Parathyroid adenoma (tissue), 2 donors: ENCODE measurements around the gene CAB39.

Source experiments
- H2AFZ ChIP-seq: fragments of 300-600 bp; sonication (generic); one replicate; pipeline ENCODE4 v1.7.0; 2017; ENCODE audit warnings: antibody characterized with exemption, mild to moderate bottlenecking
- H3K27ac ChIP-seq: fragments of 300-600 bp; sonication (generic); one replicate; pipeline ENCODE4 v1.7.0; 2017
- H3K27me3 ChIP-seq: fragments of 300-600 bp; sonication (generic); one replicate; pipeline ENCODE4 v1.7.0; 2017; ENCODE audit warnings: low read length; ENCODE audit not compliant: control insufficient read depth, insufficient read depth
- H3K36me3 ChIP-seq: fragments of 300-600 bp; sonication (generic); one replicate; pipeline ENCODE4 v1.7.0; 2017; ENCODE audit warnings: low read length; ENCODE audit not compliant: control insufficient read depth, insufficient read depth
- H3K4me1 ChIP-seq: fragments of 300-600 bp; sonication (generic); one replicate; pipeline ENCODE4 v1.7.0; 2017; ENCODE audit warnings: control low read depth
- H3K4me2 ChIP-seq: fragments of 300-600 bp; sonication (generic); one replicate; pipeline ENCODE4 v1.7.0; 2017; ENCODE audit warnings: low read length
- H3K4me3 ChIP-seq: fragments of 300-600 bp; sonication (generic); one replicate; pipeline ENCODE4 v1.7.0; 2017; ENCODE audit warnings: low read depth, low read length
- H3K79me2 ChIP-seq: fragments of 300-600 bp; sonication (generic); one replicate; pipeline ENCODE4 v1.7.0; 2017; ENCODE audit warnings: control low read depth
- H3K9ac ChIP-seq: fragments of 300-600 bp; sonication (generic); one replicate; pipeline ENCODE4 v1.7.0; 2017; ENCODE audit warnings: mild to moderate bottlenecking
- H3K9me3 ChIP-seq: fragments of 300-600 bp; sonication (generic); one replicate; pipeline ENCODE4 v1.7.0; 2017; ENCODE audit warnings: low read length; ENCODE audit not compliant: control insufficient read depth
- CTCF ChIP-seq: fragments of 300-600 bp; sonication (generic); IDR thresholded peaks from one replicate; pipeline ENCODE4 v1.7.0; 2017; ENCODE audit warnings: antibody characterized with exemption, mild to moderate bottlenecking
- donor health status: primary hyperparathyroidism.

CAB39 gene

GRCh38 chr2:230732914-230733401, 20.3 kb downstream of the CAB39 start:
- no peak for TF ChIP-seq CTCF
- Histone ChIP-seq H3K27ac (no peak overlapping the region), H3K4me1 (peaks cover 18% of the 10 kb centered on the region), H3K79me2 (peaks cover 47% of the 10 kb centered on the region), H3K9me3 (no peaks in the 10 kb centered on the region), H2AFZ (no peak overlapping the region), H3K27me3 (no peaks in the 10 kb centered on the region), H3K4me3 (no peak overlapping the region), H3K4me2 (peak overlapping the region; percentile 27), H3K9ac (no peak overlapping the region), H3K36me3 (no peaks in the 10 kb centered on the region)

GRCh38 chr2:230734247-230735175, 21.9 kb downstream of the CAB39 start:
- Histone ChIP-seq H3K79me2 (peaks cover 39% of the 10 kb centered on the region), H3K9me3 (no peaks in the 10 kb centered on the region), H3K27me3 (no peaks in the 10 kb centered on the region), H3K4me2 (no peak overlapping the region), H2AFZ (no peak overlapping the region), H3K36me3 (no peaks in the 10 kb centered on the region), H3K4me3 (no peak overlapping the region), H3K9ac (no peak overlapping the region), H3K4me1 (peaks cover 25% of the 10 kb centered on the region), H3K27ac (no peak overlapping the region)
- TF ChIP-seq CTCF = no peak

- H3K4me1 ChIP-seq = peaks cover 23% of the 10 kb centered on the region
- H3K4me3 ChIP-seq = no peak overlapping the region
- no peak overlapping the region for H3K27ac ChIP-seq
- no peak overlapping the region for H3K9ac ChIP-seq
- H3K4me2 ChIP-seq = no peak overlapping the region
- H2AFZ ChIP-seq = no peak overlapping the region
- TF ChIP-seq CTCF = no peak
- H3K79me2 ChIP-seq = peaks cover 33% of the 10 kb centered on the region
- no peaks in the 10 kb centered on the region for H3K36me3 ChIP-seq
- no peaks in the 10 kb centered on the region for H3K27me3 ChIP-seq
- no peaks in the 10 kb centered on the region for H3K9me3 ChIP-seq
Observed at GRCh38 chr2:230735884-230736283, 23.2 kb downstream of the CAB39 start.

GRCh38 chr2:230737300-230737699, 24.7 kb downstream of the CAB39 start:
- no peak overlapping the region for H2AFZ ChIP-seq
- no peak overlapping the region for H3K4me3 ChIP-seq
- H3K27me3 ChIP-seq = no peaks in the 10 kb centered on the region
- H3K9ac ChIP-seq = no peak overlapping the region
- no peak overlapping the region for H3K4me2 ChIP-seq
- no peak for TF ChIP-seq CTCF
- H3K9me3 ChIP-seq = no peaks in the 10 kb centered on the region
- H3K36me3 ChIP-seq = no peaks in the 10 kb centered on the region
- H3K27ac ChIP-seq = no peak overlapping the region
- peaks cover 26% of the 10 kb centered on the region for H3K79me2 ChIP-seq
- peaks cover 20% of the 10 kb centered on the region for H3K4me1 ChIP-seq
